GM23338 (cell line): ENCODE data around the gene UNC5C.

Experiments used
- EZH2 ChIP-seq: fragments of 200-600 bp; sonication (generic); IDR thresholded peaks from one replicate; pipeline ENCODE4 v1.8.0; 2017; ENCODE audit warnings: antibody characterized with exemption, mild to moderate bottlenecking, low read depth; ENCODE audit not compliant: unreplicated experiment
- EZH2phosphoT487 ChIP-seq: fragments of 200-600 bp; sonication (generic); IDR thresholded peaks from one replicate; pipeline ENCODE4 v1.8.1; 2018; ENCODE audit warnings: antibody characterized with exemption; ENCODE audit not compliant: unreplicated experiment
- POLR2AphosphoS5 ChIP-seq: IDR thresholded peaks from 2 replicates; pipeline ENCODE4 v1.6.1; 2016; ENCODE audit warnings: antibody characterized with exemption, low read depth
- TF ChIP-seq, protein P1 (sequence below), 2 experiments: fragments of 200-600 bp in 1 of 2; sonication (generic) in 1 of 2; conservative IDR thresholded peaks; 2 replicates each; pipeline versions ENCODE4 v1.5.1 to v1.6.1; 2016 to 2017; ENCODE audit warnings: antibody characterized with exemption in 2 of 2, low read depth in 2 of 2, mild to moderate bottlenecking in 2 of 2, moderate library complexity in 1 of 2
- TF ChIP-seq, protein P2 (sequence below): IDR thresholded peaks from 2 replicates; pipeline ENCODE4 v1.6.1; 2016; ENCODE audit warnings: antibody characterized with exemption

- TF ChIP-seq, protein P1, sequence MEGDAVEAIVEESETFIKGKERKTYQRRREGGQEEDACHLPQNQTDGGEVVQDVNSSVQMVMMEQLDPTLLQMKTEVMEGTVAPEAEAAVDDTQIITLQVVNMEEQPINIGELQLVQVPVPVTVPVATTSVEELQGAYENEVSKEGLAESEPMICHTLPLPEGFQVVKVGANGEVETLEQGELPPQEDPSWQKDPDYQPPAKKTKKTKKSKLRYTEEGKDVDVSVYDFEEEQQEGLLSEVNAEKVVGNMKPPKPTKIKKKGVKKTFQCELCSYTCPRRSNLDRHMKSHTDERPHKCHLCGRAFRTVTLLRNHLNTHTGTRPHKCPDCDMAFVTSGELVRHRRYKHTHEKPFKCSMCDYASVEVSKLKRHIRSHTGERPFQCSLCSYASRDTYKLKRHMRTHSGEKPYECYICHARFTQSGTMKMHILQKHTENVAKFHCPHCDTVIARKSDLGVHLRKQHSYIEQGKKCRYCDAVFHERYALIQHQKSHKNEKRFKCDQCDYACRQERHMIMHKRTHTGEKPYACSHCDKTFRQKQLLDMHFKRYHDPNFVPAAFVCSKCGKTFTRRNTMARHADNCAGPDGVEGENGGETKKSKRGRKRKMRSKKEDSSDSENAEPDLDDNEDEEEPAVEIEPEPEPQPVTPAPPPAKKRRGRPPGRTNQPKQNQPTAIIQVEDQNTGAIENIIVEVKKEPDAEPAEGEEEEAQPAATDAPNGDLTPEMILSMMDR (conservative IDR thresholded peaks at IDR 0.05; ENCODE audit: low read depth in 2 of 2): no peak
- no peak for TF ChIP-seq EZH2
- TF ChIP-seq EZH2phosphoT487: no peak
- TF ChIP-seq, protein P2, sequence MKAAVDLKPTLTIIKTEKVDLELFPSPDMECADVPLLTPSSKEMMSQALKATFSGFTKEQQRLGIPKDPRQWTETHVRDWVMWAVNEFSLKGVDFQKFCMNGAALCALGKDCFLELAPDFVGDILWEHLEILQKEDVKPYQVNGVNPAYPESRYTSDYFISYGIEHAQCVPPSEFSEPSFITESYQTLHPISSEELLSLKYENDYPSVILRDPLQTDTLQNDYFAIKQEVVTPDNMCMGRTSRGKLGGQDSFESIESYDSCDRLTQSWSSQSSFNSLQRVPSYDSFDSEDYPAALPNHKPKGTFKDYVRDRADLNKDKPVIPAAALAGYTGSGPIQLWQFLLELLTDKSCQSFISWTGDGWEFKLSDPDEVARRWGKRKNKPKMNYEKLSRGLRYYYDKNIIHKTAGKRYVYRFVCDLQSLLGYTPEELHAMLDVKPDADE: no peak
- no peak for TF ChIP-seq POLR2AphosphoS5
Measured at GRCh38 chr4:95594013-95594412, 45.2 kb upstream of the UNC5C start.
